Measurements from ENCODE around the gene ELP6. TPM values are rescaled to one million over a fixed set of nuclear protein-coding genes. Genes with fewer than 3 reads are reported as not detected.

The ELP6 gene
- total and polyA plus RNA-seq, 7 donors: 17.7 to 50.9 (median 21.2) TPM

Other genes starting within 250 kb of the ELP6 start
- 1 to 10 TPM; 3.5 to 5.9 (median 4.4) TPM for gene KIF9, start 230.9 kb downstream of the ELP6 start, total RNA-seq
- 10 to 100 TPM in 2 of 3 donors, 1 to 10 TPM in 1; 7.7 to 15.5 (median 11.7) TPM for gene KIF9, start 230.9 kb downstream of the ELP6 start, polyA plus RNA-seq
- 10 to 100 TPM; 44.2 to 68.7 (median 53.8) TPM for gene KLHL18, start 230.8 kb downstream of the ELP6 start, total RNA-seq
- 100 to 1,000 TPM; 129 to 170 (median 162) TPM for gene KLHL18, start 230.8 kb downstream of the ELP6 start, polyA plus RNA-seq
- gene PTPN23, start 132.7 kb downstream of the ELP6 start, total RNA-seq: 10 to 100 TPM; 26.8 to 47.5 (median 35.2) TPM
- 10 to 100 TPM; 14.3 to 33.0 (median 15.9) TPM for gene PTPN23, start 132.7 kb downstream of the ELP6 start, polyA plus RNA-seq
- 10 to 100 TPM; 34.7 to 47.5 (median 40.7) TPM for gene SCAP, start 37.8 kb downstream of the ELP6 start, total RNA-seq
- 10 to 100 TPM; 18.9 to 29.8 (median 20.7) TPM for gene SCAP, start 37.8 kb downstream of the ELP6 start, polyA plus RNA-seq
- gene CSPG5, start 65.2 kb upstream of the ELP6 start, total RNA-seq: 1 to 10 TPM in 1 of 4 donors, under 1 TPM in 3; 0.18 to 1.1 (median 0.35) TPM
- gene CSPG5, start 65.2 kb upstream of the ELP6 start, polyA plus RNA-seq: under 1 TPM in 2 of 3 donors, not detected in 1; 0.21 to 0.25 TPM